SHP77 treated with DMSO at 0.1 percent for 48 hours (cell line): ENCODE results near the gene IL25.

Source experiments
- DNase-seq: peaks from one replicate; lab custom pipeline; 2025; lab: John Stamatoyannopoulos, UW

The IL25 gene

DNA sequence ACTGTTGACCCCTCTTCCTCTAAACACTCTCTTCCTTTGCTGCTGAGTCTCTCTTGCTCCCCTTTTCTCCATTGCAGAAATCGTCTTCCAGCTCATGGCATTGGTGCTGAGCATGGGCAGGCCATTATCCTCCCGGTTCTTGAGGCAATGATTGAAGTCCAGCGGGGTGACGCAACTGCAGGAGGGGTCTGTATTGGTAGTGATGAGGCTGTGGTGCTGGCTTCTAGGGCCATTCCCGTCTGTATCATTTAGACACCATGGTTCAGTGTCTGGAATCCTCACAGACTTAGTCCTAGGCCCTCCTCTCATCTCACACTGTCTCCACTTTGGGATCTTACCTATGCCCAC lies 19.2 kb upstream of the IL25 start:
- no peak for DNase-seq

GRCh38 chr14:23354990-23355389 lies 17.6 kb upstream of the IL25 start:
- no peak for DNase-seq

- DNase-seq: no peak
Measured at GRCh38 chr14:23355871-23356435, 16.7 kb upstream of the IL25 start.

DNA sequence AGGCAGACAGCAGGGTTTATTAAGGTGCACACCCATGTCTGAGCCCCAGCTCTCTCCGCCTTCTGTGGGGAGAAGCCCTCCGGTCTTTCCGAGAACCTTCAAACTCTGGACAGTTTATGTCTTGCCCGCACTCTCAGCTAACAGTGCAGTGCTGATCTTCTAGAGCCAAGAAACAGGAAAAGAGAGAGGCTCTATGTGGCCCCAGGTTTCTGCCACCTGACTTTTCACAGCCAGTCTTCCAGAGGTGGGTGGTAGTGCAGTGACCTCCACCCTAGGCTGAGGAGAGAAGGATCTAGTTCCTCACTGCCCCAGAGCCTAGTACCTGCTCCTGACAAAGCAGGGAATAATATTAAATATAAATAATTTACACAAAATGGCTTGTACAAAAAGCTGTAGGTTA lies 15.9 kb upstream of the IL25 start:
- no peak for DNase-seq

DNA sequence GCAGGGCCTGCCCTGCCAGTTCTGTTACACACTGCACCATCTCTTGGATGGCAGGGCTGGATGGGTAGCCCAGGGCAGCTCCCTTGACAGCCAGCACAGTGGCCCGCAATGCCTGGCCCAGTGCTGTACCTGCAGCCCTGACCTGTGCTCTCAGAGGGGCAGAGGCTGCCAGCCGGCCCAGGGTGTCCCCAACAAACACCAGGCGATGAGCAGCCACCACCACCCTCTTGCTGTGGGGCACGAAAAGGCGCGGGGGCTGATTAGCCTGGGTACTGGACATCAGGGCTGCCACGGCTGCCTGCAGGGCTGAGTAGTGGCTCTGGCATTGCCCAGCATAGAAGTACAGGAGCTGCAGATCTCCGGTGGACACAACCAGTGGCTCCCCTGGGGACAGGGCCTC lies 15.3 kb upstream of the IL25 start:
- no peak for DNase-seq

DNA sequence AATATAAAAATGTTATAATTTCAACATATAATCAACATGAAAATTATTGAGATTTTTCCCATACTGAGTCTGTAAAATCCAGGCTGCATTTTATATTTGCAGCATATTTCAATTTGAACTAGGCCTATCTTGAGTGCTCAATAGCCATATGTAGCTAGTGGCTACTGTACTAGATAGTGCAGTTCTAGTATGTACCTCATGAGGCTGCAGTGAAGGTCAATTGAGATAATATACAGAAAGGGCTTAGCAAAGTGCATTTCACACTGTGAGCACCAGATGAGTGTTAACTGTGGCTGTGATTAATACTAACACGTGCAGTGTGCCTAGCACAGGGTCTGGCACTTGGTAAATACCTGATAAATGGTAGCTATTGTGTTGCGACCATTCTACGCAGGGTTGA lies 14.6 kb upstream of the IL25 start:
- DNase-seq: no peak

DNA sequence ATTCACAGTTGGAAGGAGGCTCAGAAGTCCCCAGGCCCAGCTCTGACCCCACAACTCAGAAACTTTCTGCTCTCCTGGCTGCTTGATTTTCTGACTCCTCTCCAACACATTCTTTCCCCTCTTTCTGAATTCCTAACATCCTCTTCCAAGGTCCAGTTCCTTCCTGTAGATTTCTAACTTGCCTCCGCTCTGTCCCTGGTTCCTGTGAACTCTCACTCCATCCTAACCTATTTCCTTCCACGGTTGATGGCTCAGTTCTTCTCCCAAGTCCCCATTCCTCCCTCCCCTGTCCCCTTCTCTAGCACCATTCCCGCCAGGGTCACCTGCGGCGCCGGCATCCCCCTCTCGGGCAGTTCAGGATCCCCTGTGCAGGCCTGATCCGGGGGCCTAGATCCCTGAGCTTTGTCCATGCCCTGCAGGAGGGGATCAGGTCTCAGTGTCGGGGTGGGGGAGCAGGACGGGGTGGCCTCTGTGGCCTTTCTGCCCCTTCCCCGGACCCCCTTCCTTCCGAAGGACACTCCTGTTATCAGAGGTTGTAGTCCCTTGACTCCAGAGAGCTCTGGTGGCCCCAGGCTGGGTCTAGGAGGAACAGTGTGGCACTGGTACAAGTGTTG lies 13.9 kb upstream of the IL25 start:
- DNase-seq: no peak

DNA sequence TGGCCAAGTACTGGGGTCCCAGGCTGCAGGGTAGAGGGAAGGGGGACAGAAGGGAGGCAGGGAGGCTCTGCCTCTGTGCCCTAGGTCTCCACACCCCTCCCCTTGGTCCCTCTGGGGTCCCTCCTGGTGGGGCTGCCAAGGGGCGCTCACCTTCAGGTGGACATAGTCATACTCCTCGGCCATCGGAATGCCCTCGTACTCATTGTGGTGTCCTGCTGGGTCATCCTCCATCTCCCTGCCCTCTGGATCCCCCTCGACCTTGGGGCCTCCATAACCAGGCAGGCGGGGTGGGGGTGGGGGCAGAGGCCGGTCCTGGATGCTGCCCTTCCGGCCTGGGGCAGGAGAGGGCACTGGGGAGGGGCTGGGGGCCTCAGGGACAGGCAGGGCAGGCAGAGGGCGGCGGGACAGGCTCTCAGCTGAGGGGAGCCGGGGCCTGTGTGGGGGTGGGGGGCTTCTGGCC lies 13.4 kb upstream of the IL25 start:
- DNase-seq: no peak

GRCh38 chr14:23359722-23360447 lies 12.7 kb upstream of the IL25 start:
- no peak for DNase-seq

- no peak for DNase-seq
Measured at GRCh38 chr14:23360496-23360895, 12.1 kb upstream of the IL25 start.

DNA sequence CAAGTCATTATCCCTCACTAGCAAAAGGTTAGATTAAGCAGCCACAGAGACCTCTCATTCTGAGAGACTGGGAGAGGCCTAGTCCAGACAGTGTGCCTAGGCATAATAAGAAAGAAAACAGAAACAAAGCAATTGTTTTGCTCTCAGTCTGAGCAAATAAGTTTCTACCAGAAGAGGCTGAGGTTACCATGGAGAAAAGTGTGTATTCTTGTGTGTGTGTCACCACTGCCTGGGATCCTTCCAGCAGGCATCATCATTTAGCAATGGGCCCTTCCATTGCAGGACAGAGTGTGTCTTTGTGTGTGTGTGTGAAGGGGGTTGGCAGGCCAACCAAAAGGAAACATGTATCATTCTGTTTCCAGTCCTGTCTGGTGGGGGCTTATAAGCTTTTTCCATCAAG lies 11.3 kb upstream of the IL25 start:
- no peak for DNase-seq

DNA sequence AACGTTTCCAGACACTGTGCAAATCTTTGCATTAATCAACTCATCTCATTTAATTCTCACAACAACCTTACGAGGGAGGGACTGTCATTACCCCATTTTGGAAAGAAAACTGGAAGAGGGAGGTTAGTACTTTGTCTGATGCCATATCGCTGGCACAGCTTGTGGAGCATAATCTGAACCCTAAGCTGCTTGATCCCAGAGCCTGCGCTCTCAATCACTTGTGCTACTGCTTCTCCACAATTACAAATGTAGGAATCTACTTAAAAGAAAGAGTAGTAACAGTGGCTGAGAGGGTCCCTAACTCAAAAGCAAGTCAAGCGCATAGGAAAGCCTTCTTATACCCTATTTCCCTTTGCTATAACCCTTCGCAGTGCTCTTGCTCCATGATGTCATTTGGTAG lies 10.8 kb upstream of the IL25 start:
- no peak for DNase-seq

DNA sequence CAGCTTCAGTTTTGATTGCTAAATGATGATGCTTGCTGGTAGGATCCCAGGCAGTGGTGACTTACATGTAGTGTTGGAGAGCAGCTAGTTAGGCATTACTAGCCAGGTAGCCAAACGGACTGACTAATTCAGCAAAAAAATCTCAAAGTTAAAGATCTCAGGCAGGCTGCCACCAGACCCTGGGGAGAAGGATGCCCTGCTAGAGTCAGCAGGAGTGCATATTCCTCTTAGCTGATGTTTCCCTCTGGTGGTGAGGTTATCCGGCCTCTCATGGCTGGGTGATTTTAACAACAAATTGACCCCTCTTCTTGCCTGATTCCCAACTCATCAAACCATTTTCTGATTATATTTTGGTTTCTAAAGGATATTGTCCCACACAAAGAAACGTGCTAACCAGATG lies 10.4 kb upstream of the IL25 start:
- no peak for DNase-seq

DNA sequence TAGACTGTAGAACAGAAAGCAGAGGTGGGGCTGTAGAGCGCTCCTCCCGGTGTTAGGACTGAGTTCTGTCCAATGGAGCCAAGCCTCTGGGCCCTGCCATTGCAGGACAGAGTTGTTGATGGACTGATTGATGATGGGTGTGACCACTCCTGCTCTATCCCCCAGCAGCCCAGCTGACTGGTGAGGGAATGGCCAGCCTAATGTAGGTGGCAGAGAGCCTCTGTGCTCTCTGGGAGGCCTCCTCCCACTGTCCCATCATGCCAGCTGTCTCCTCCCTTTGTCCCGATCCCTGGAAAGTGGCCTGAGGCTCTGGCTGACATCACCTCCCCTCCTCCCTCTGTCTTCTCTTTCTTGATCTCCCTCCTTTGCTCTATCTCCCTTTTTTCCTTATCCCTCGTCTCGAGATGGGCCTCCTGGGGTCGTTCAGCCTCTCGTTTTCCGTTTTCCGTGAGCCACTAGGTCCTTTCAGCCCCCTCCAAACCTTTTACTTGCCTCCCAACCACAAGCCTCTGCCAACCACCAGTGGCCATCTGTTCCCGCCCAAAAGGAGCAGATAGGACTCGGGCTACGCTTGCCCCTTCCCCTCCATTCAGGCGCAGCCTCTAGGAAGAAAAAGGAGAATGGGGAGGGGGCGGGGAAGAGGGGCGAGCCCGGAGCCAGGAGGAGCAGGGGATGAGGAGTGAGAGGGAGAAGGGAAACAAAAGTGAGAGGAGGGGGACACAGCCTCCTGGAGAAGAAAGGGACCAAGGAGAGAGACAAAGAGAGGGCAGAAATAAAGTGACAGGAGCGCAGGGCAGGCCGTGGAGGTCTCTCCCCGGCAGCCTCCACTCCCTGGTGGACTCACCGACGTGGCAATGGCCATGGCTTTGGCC lies 8.2 kb upstream of the IL25 start:
- no peak for DNase-seq

DNA sequence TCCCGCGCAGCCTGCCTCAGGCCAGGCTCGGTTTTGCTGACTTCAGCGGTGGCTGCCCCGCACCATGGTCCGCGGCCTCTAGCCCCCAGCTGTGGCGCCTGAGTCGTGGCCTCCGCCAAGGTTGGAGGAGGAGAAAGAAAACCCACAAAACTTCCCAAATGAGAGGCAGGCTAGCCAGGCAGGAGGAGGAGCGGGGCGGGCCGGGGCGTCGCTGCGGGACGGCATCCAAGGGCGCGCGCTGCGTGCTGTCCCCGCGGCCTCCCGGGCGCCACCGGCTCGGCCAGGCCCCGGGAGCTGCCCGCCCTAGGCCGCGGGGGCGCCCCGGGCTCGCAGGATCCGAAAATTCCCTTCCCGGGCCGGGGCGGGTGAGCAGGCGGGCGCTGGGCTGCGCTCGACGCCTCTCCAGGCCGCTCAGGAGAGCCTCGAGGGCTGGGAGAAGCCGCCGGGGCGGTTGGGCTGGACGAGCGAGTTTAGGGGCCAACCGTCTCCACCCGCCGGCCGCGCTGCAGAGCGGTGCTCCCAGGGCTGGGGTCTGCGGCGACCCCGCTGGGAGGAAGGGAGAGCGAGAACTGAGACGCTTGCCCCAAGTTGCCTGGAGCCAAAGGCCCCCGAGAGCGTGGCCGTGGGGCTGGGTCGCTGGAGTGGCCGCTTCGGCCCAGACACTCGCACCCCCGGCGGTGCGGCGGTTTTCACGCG lies 7.4 kb upstream of the IL25 start, which contains the start of gene EFS:
Gene EFS, minus strand, starts transcription at position 137 of the 696 bp plus-strand sequence. CDS start 147 bp downstream, outside the sequence.
- DNase-seq: no peak

GRCh38 chr14:23365732-23366425 lies 6.7 kb upstream of the IL25 start:
- no peak for DNase-seq

- no peak for DNase-seq
Measured at GRCh38 chr14:23366426-23366921, 6.1 kb upstream of the IL25 start.

- no peak for DNase-seq
Measured at GRCh38 chr14:23370221-23370620, 2.4 kb upstream of the IL25 start.

- no peak for DNase-seq
Measured at GRCh38 chr14:23371865-23372264, 744 bp upstream of the IL25 start.

GRCh38 chr14:23373041-23373440 lies 432 bp downstream of the IL25 start:
- no peak for DNase-seq
